ENCODE results near the gene TSHR.

DNA sequence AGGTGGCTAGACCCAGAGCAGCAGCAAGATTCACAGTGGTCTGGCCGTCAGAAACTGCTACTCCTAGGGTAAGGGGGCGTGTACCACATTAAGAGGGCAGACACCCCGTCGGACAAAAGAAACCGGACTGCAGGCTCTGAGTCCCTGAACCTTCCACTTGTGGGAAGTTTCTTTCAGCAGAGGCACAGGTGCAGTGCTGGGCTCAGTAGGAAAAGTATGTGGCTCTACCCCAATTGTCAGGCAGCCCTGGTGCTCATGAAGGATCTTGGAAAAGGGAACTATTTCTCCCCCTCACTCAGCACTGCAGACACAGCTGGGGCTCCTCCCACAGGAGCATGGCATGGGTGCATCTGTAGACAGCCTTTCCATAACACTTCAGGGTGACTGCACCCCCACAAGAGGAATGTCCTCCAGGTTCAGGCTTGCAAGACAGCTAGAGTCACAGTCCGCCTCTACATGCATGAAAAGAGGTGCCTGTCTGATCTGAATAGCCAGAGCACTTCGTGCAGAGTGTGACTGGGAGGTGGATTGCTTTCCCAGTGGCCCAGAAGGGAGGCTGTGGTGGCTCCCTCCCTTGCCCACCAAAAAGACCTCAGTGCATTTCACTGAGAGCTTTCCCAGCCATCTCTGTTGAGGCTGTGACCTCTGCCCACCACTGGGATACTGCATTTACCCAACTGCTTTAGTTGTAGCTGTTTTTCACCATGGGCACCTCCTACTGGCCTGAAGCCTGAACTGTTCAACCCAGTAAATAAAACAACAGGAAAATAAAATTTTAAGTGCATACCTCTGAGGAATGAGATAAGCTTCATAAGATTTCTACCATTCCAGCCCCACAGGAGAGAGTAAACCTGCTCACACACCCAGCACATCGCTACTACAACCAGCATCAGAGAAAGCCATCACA, 28.1 kb upstream of the TSHR start:
- TF ChIP-seq POLR2A (IDR thresholded peaks at IDR 0.05; ENCODE audit: low read length) (no peak), GATA1 (IDR thresholded peaks at IDR 0.05; ENCODE audit: low read depth, low read length) (no peak)
